Neural cell (in vitro differentiated cells): ENCODE measurements around the gene ENAH. TPM values are rescaled to one million over a fixed set of nuclear protein-coding genes. Genes with fewer than 3 reads are reported as not detected.

Experiments used
- H2AFZ ChIP-seq: fragments of 200-600, 300-800 bp; sonication (generic), shearing (Covaris generic); 2 replicates; pipeline ENCODE4 v1.6.0; 2014; ENCODE audit warnings: low read depth, mild to moderate bottlenecking, antibody characterized with exemption, low read length, moderate library complexity
- H3F3A ChIP-seq: fragments of 200-600 bp; shearing (Covaris generic); 2 replicates; pipeline ENCODE4 v1.6.1; 2016; ENCODE audit warnings: mild to moderate bottlenecking, moderate library complexity, mixed read lengths, antibody characterized with exemption, low read length; ENCODE audit not compliant: insufficient read depth, poor library complexity, severe bottlenecking
- H3K27ac ChIP-seq: fragments of 200-600, 300-800 bp; sonication (generic), shearing (Covaris generic); 2 replicates; pipeline ENCODE4 v1.5.1; 2014; ENCODE audit warnings: mild to moderate bottlenecking, low read length, moderate library complexity
- H3K27me3 ChIP-seq: fragments of 300-800, 200-600 bp; sonication (generic), shearing (Covaris generic); 2 replicates; pipeline ENCODE4 v1.6.0; 2014; ENCODE audit warnings: mild to moderate bottlenecking, low read depth, low read length, moderate library complexity; ENCODE audit not compliant: insufficient read depth
- H3K36me3 ChIP-seq: fragments of 300-800, 200-600 bp; sonication (generic), shearing (Covaris generic); 2 replicates; pipeline ENCODE4 v1.5.1; 2014; ENCODE audit warnings: mild to moderate bottlenecking, antibody characterized with exemption, low read length, moderate library complexity; ENCODE audit not compliant: insufficient read depth
- H3K4me2 ChIP-seq: fragments of 300-800, 200-600 bp; sonication (generic), shearing (Covaris generic); 2 replicates; pipeline ENCODE4 v1.6.0; 2014; ENCODE audit warnings: mild to moderate bottlenecking, low read length
- H3K4me3 ChIP-seq: fragments of 300-800, 200-600 bp; sonication (generic), shearing (Covaris generic); 2 replicates; pipeline ENCODE4 v1.5.1; 2014; ENCODE audit warnings: mild to moderate bottlenecking, low read length, moderate library complexity
- H3K79me2 ChIP-seq: fragments of 200-600 bp; shearing (Covaris generic); replicated peaks from 2 replicates; pipeline ENCODE4 v1.6.0; 2014; ENCODE audit warnings: mild to moderate bottlenecking, low read length, moderate library complexity; ENCODE audit not compliant: insufficient read depth
- H3K9ac ChIP-seq: fragments of 300-800, 200-600 bp; sonication (generic), shearing (Covaris generic); 2 replicates; pipeline ENCODE4 v1.6.1; 2016; ENCODE audit warnings: mild to moderate bottlenecking, low read length, mixed read lengths
- H3K9me2 ChIP-seq: fragments of 200-600 bp; shearing (Covaris generic); 2 replicates; pipeline ENCODE4 v1.6.1; 2016; ENCODE audit warnings: mild to moderate bottlenecking, low read length, mixed read lengths; ENCODE audit not compliant: insufficient read depth
- H3K9me3 ChIP-seq: fragments of 200-600, 300-800 bp; sonication (generic), shearing (Covaris generic); 2 replicates; pipeline ENCODE4 v1.6.1; 2016; ENCODE audit warnings: mild to moderate bottlenecking, mixed run types, low read length, moderate library complexity, mixed read lengths
- H4K20me1 ChIP-seq: fragments of 200-600 bp; shearing (Covaris generic); 2 replicates; pipeline ENCODE4 v1.6.1; 2016; ENCODE audit warnings: mild to moderate bottlenecking, mixed run types; ENCODE audit not compliant: insufficient read depth
- EP300 ChIP-seq: fragments of 450-650 bp; conservative IDR thresholded peaks from 2 replicates; pipeline ENCODE4 v1.6.1; 2014; ENCODE audit warnings: antibody characterized with exemption, mild to moderate bottlenecking, moderate library complexity; ENCODE audit not compliant: poor library complexity, severe bottlenecking
- EZH2 ChIP-seq: fragments of 200-600, 300-800 bp; shearing (Covaris generic), sonication (generic); IDR thresholded peaks from 2 replicates; pipeline ENCODE4 v1.6.1; 2014; ENCODE audit warnings: antibody characterized with exemption, low read length, borderline replicate concordance, mild to moderate bottlenecking; ENCODE audit not compliant: insufficient read depth, poor library complexity, severe bottlenecking
- MXI1 ChIP-seq: fragments of 450-650 bp; conservative IDR thresholded peaks from 2 replicates; pipeline ENCODE4 v1.6.1; 2014; ENCODE audit warnings: antibody characterized with exemption, mild to moderate bottlenecking; ENCODE audit not compliant: poor library complexity, severe bottlenecking
- POLR2AphosphoS5 ChIP-seq: IDR thresholded peaks from 2 replicates; pipeline ENCODE4 v1.6.1; 2012
- RAD21 ChIP-seq: fragments of 450-650 bp; conservative IDR thresholded peaks from 2 replicates; pipeline ENCODE4 v1.6.1; 2014; ENCODE audit warnings: antibody characterized with exemption, mild to moderate bottlenecking, moderate library complexity
- SMC3 ChIP-seq: fragments of 450-650 bp; conservative IDR thresholded peaks from 2 replicates; pipeline ENCODE4 v1.6.1; 2014; ENCODE audit warnings: antibody characterized with exemption, mild to moderate bottlenecking, moderate library complexity; ENCODE audit not compliant: poor library complexity
- TAF1 ChIP-seq: IDR thresholded peaks from 2 replicates; pipeline ENCODE4 v1.6.1; 2012; ENCODE audit warnings: low read depth
- polyA plus RNA-seq: library from polyadenylated mRNA; depleted of rRNA; stranded (reverse); fragments of >200 nt; gene quantifications from 2 replicates; pipeline ENCODE4 v1.2.3, GENCODE V29; 2014
- TF ChIP-seq, protein P1 (sequence below): IDR thresholded peaks from 2 replicates; pipeline ENCODE4 v1.6.1; 2012; ENCODE audit warnings: borderline replicate concordance
- TF ChIP-seq, protein P2 (sequence below): fragments of 450-650 bp; IDR thresholded peaks from 2 replicates; pipeline ENCODE4 v1.5.1; 2014; ENCODE audit warnings: antibody characterized with exemption, mild to moderate bottlenecking, moderate library complexity; ENCODE audit not compliant: poor library complexity, severe bottlenecking

ENAH gene
- polyA plus RNA-seq, 1 donor from 2014 or later = 58.4 TPM

DNA sequence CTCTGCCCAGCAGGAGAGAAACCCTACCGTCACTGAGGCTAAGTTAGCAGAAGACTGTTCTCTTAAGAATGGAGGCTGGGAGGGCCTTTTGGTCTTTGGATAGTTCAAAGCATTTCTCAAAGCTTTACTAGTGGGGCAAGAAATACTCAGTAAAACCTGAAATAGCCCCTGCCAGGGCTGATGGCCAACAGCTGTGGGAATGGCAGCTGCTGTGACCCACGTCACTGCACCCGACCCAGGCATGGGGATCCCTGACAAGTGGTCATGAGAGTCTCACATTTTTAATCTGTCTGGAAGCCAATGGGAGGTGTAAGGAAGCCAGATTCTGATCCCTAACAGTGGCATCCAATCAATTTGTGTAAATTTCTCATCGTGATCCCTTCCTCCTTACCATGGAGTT lies 44.5 kb upstream of the ENAH start:
- H4K20me1 ChIP-seq = no peaks in the 10 kb centered on the region
- no peak overlapping the region for H3K9ac ChIP-seq
- H3K9me2 ChIP-seq = no peaks in the 10 kb centered on the region
- no peak overlapping the region for H3K4me3 ChIP-seq
- no peaks in the 10 kb centered on the region for H3K27me3 ChIP-seq
- H3K4me2 ChIP-seq = no peak overlapping the region
- no peaks in the 10 kb centered on the region for H3K36me3 ChIP-seq
- H3K9me3 ChIP-seq = no peaks in the 10 kb centered on the region
- H3K27ac ChIP-seq = no peak overlapping the region
- no peaks in the 10 kb centered on the region for H3F3A ChIP-seq
- TF ChIP-seq SMC3 (no peak), MXI1 (no peak), TAF1 (no peak), EZH2 (no peak), RAD21 (no peak), POLR2AphosphoS5 (no peak), EP300 (no peak)
- TF ChIP-seq, protein P1, sequence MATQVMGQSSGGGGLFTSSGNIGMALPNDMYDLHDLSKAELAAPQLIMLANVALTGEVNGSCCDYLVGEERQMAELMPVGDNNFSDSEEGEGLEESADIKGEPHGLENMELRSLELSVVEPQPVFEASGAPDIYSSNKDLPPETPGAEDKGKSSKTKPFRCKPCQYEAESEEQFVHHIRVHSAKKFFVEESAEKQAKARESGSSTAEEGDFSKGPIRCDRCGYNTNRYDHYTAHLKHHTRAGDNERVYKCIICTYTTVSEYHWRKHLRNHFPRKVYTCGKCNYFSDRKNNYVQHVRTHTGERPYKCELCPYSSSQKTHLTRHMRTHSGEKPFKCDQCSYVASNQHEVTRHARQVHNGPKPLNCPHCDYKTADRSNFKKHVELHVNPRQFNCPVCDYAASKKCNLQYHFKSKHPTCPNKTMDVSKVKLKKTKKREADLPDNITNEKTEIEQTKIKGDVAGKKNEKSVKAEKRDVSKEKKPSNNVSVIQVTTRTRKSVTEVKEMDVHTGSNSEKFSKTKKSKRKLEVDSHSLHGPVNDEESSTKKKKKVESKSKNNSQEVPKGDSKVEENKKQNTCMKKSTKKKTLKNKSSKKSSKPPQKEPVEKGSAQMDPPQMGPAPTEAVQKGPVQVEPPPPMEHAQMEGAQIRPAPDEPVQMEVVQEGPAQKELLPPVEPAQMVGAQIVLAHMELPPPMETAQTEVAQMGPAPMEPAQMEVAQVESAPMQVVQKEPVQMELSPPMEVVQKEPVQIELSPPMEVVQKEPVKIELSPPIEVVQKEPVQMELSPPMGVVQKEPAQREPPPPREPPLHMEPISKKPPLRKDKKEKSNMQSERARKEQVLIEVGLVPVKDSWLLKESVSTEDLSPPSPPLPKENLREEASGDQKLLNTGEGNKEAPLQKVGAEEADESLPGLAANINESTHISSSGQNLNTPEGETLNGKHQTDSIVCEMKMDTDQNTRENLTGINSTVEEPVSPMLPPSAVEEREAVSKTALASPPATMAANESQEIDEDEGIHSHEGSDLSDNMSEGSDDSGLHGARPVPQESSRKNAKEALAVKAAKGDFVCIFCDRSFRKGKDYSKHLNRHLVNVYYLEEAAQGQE = no peak
- TF ChIP-seq, protein P2, sequence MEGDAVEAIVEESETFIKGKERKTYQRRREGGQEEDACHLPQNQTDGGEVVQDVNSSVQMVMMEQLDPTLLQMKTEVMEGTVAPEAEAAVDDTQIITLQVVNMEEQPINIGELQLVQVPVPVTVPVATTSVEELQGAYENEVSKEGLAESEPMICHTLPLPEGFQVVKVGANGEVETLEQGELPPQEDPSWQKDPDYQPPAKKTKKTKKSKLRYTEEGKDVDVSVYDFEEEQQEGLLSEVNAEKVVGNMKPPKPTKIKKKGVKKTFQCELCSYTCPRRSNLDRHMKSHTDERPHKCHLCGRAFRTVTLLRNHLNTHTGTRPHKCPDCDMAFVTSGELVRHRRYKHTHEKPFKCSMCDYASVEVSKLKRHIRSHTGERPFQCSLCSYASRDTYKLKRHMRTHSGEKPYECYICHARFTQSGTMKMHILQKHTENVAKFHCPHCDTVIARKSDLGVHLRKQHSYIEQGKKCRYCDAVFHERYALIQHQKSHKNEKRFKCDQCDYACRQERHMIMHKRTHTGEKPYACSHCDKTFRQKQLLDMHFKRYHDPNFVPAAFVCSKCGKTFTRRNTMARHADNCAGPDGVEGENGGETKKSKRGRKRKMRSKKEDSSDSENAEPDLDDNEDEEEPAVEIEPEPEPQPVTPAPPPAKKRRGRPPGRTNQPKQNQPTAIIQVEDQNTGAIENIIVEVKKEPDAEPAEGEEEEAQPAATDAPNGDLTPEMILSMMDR = no peak
- no peak overlapping the region for H2AFZ ChIP-seq
- no peaks in the 10 kb centered on the region for H3K79me2 ChIP-seq

DNA sequence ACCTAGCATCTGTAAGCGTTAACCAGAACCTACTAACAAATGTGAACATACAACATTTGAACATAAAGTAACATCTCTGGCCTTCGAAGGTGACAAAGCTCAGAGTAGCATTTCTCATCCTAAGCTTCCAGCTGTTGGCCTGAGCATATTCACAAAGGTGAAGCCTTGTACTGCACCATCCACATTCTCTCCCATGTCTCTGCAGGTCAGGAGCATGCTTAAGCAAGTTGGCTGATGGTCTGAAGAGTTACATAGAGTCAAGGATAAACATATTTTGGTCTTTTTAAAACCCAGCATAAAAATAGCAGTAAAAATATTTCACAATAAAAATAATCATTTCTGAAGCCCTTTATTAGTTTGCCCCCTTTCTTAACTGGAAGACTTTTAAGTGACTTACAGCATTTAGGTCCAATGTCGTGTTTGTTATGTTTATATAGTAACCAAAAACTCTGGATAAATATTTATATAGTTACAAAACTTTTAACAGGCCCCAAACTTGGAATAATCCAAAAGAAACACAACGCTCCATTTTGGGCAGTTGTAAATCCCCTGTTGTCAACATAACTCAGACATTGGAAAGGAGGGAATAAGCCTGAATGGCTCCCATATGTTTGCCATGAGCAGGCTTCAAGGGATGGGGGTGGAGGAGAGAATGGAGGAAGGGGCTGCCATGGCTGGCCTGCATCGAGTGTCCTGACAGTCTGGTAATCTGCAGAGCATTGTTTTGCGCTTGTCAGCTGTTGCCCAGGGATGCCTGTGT lies 42.8 kb upstream of the ENAH start:
- no peaks in the 10 kb centered on the region for H4K20me1 ChIP-seq
- TF ChIP-seq EP300 (no peak), SMC3 (no peak), EZH2 (no peak), RAD21 (no peak), TAF1 (no peak), POLR2AphosphoS5 (no peak), MXI1 (no peak)
- TF ChIP-seq, protein P1 = no peak
- TF ChIP-seq, protein P2 = no peak
- H3K27me3 ChIP-seq = no peaks in the 10 kb centered on the region
- no peak overlapping the region for H3K9ac ChIP-seq
- no peaks in the 10 kb centered on the region for H3F3A ChIP-seq
- no peaks in the 10 kb centered on the region for H3K9me2 ChIP-seq
- no peaks in the 10 kb centered on the region for H3K9me3 ChIP-seq
- no peak overlapping the region for H3K4me3 ChIP-seq
- no peaks in the 10 kb centered on the region for H3K36me3 ChIP-seq
- no peaks in the 10 kb centered on the region for H3K79me2 ChIP-seq
- no peak overlapping the region for H3K27ac ChIP-seq
- no peak overlapping the region for H2AFZ ChIP-seq
- no peak overlapping the region for H3K4me2 ChIP-seq
